ENCODE results near the gene HIPK4.
"Not testable (repeated sequence)": the region's sequence is repeated elsewhere in the genome, so short reads cannot be mapped to it uniquely, and the experiment has no call there.

Gene HIPK4

GRCh38 chr19:40333083-40333482 lies 56.9 kb downstream of the HIPK4 start:
- DNase-seq: not testable (repeated sequence)

- DNase-seq: no peak
Observed at GRCh38 chr19:40332669-40333068, 57.3 kb downstream of the HIPK4 start.

GRCh38 chr19:40331052-40331451 lies 58.9 kb downstream of the HIPK4 start:
- no peak for DNase-seq
